HS-5 (cell line): Measurements from ENCODE around the gene SGMS1.
A peak's percentile ranks its signal among the peaks of the same experiment; 100 is the strongest.

Experiments
- DNase-seq: peaks from one replicate; pipeline ENCODE4 v3.0.0-alpha.2; 2012; ENCODE audit warnings: low read depth

The SGMS1 gene

DNA sequence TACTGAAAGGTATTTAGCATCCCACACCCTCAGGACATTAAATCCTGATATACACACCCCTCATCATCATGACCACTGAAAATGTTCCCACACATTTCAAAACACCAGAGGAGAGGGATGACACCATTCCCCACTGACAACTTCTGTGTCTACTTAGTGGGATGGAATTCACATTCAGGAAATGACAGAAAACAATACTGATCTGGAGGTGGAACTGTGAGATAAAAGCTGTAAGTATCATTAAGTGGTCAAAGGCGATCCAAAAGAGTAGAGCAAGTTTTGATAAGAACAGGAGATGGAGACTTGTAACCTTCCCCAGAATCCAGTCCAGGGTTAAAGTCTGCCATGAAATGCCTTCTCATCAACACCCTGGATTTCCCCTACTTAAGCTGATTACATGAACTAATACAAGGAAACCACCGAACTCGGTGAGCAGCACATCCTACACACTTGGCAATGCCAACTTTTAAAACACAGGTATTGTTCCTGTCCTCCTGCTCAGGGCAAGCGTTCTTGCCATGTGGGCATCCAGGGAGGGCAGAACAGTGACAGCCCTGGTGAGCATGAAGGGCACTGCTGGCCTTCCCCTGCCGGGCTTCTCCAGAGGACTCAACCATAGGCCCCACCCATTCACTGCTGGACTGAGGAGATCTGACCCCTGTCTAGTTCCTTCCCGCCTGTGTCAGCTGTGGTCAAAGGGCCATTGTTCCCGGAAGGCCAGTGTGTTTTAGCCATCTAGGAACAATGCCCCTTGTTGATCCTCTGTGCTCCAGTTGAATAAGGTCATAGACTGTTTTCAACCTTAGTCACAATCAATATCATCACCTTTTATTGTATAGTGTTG, 85.0 kb downstream of the SGMS1 start:
- no peak for DNase-seq

DNA sequence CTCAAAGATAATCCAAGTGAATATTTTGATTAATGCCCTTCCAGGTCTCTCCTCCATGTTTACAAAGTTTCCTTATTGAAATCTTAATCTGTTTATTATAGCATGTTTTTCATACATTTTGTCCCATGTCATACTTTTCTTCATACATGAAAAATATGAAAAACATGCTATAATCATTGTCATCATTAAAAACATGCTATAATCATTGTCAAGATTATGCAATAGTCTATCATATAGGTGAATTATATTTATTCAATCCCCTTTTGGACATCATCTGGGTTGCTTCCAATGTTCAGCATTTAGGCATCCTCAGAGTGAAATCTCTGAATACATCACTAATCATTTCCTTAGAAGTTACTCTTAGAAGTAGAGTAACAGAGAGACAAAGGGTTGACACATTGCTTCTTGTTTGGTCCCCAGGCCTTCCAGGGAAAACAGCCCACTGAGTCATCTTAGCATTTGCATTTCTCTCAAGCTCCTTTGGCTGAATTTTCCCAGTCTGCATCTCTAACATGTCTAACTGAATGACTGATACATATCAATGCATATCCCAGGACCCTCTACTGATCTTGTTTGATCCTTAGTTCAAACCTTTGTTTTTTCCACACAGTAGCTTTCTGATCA, 87.0 kb downstream of the SGMS1 start:
- no peak for DNase-seq

DNA sequence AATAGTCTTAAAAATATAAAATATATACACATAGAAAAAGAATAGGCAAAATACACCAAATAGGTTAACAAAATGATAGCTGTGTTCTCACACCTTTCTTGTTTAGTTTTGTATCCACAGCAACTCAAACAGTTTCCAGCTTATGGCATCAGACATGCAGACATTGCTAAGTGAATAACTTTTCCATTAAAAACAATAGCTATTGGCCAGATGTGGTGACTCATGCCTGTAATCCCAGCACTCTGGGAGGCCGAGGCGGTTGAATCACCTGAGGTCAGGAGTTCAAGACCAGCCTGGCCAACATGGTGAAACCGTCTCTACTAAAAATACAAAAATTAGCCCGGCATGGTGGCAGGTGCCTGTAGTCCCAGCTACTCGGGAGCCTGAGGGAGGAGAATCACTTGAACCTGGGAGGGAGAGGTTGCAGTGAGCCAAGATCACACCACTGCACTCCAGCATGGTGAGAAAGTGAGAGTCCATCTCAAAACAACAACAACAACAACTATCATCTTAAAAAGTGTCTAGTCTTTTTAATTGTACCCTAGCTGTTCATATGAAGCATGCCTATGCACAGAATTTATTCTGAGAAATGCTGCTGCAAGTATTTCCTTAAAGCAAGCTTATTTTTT, 88.9 kb downstream of the SGMS1 start:
- peak; percentile 26 for DNase-seq

DNA sequence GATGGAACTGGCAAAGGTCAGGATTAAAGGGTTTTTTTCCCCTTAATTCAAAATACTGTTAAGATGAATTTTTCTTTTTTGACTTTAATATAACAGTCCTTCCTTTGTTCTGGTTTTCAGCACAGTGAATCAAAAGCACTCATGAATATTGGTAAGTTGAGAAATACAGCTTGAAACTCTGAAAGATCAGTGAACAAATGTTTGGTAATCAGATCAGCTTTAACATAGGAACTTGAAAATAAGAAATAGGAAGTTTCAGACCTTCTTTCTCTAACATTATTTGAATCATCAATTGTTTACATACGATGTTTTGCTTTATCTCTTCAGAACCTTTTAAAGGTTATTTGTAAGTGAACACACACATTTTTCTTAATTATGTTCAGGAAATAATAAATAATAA, 90.5 kb downstream of the SGMS1 start:
- DNase-seq, result no peak

DNA sequence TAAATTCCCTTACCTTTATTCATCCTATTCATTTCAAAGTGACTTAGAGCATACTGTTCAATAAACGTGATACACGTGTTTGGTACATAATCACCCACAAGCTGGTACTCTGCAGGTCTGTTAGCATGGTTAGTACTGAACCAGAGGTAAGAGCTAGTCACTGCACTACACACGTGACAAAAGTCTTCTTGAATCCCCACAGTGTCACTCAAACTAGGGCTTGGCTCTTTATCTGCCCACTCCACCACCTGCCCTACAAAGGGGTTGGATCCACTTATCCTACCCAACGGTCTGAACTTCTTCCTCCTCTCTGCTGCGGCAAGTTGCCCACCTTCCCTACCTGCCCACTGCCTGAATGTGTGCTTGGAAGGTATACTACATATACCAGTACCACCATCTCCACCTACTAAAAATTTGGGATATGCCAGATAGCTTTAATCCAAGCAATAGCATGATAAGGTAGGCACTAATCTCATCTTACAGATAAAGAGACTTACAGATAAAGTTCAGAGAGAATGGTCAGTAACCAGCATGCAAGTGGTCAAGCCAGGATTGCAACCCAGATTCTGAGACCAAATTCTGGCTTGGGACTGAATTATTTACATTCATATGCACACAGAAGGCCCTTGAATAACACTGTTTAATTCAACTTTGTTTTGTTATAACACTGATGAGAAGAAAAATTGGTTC, 92.2 kb downstream of the SGMS1 start:
- no peak for DNase-seq

DNA sequence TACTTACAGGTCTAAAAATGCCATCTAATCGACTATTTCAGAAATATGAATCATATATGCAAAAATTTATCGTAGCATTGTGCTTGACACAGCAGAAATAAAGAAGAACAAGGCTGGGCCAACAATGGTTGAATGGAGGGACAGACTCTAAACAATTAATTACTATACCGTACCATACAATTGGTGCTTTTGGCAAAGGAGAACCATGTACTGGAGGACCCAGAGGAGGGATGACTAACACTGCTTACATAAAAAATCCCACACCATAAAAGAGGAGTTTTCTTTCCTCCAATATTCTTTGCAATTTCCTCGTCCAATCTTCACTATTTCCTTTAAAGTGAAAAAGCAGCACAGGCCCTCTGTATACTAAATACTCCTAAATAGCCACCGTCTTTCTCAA, 94.1 kb downstream of the SGMS1 start:
- no peak for DNase-seq

DNA sequence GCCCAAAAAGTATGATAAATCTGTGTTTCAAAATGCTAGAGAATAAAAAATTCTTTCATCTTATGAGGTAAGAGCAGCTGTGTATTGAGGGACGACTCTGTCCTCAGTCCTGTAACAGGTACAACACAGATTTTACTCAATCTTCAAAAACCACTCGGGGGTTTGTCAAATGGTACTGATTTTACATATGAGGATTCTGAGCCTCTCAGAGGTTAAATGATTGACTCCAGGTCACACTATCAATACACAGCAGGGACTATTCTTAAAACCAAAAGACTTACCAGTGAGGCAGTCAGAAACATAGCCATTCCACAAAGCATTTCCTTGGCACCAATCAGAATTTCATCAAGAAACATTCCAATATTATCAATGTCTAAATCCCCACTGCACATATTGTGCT, 95.5 kb downstream of the SGMS1 start:
- DNase-seq, result no peak

DNA sequence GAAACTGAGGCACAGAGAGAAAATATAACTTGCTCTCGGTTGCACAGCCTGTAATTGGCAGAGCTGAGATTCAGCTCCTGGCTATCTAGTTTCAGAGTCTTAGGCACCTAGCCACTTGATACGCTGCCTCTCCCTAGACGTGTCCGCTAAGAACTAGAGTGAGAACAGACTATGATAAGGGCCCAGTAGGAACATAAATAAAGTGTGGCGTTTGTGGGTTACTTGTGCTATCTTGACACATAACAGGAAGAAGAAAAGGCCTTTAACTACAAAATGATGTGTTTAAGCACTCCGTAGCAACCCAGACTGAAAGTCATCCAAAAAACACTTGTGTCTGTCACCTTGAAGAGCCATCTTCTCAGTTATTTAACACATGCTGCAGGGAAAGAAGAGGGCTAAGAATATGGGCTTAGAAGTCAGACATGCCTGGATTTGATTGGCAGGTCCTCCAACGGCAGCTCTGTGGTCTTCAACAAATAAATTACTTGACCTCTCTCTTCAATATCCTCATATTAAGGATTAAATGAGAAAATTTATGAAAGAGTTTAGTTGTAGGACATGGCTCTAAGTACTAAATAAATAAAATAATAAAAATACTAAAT, 96.2 kb downstream of the SGMS1 start:
- no peak for DNase-seq

DNA sequence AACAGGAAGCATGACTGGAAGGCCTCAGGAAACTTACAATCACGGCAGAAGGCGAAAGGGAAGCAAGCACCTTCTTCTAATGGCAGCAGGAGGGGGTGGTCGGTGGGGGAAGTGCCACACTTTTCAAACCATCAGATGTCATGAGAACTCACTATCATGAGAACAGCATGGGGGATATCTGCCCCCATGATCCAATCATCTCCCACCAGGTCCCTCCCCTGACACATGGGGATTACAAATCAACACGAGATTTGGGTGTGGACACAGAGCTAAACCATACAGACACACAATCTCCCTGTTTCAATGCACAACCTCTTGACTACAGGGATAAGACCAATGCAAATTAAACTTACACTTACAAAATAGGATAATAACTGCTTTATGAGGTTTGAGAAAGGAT, 97.6 kb downstream of the SGMS1 start:
- DNase-seq, result no peak

DNA sequence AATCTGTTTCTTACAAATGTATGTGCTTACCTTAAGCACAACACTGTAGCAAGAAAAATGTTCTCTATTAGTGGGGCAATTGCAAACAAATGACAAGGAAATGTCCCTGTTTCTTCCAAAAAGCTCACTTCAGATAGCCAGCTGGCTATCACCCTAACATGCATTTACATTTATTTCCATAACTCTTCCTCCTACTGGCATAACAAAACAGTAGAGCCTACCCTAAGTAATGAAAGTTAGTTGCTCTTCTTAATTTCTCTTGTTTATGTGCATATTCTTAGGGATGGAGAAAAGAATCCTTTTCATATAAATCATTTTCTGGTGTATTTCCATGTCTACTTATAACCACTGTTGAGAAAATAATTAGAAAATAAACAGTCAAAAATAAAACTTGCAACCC, 100.4 kb downstream of the SGMS1 start:
- DNase-seq, result no peak

DNA sequence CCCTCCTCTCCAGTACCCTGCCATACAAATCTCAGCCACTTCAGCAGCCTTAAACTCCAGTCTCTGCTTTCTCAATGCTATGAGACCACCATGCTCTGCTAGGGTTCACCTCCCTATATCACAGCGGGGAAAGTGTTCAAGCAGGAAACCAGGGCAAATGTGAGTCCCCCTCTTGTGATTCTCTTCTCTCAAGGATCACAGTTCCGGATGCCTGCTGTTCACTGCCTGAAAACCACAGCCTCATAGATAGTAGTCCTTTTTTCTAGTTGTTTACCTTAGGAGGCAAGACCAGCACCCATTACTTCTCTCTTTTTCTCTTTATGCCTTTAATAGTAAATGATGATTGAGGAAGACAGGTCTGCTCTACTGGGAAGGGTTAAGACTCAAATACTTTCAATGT, 100.8 kb downstream of the SGMS1 start:
- no peak for DNase-seq

DNA sequence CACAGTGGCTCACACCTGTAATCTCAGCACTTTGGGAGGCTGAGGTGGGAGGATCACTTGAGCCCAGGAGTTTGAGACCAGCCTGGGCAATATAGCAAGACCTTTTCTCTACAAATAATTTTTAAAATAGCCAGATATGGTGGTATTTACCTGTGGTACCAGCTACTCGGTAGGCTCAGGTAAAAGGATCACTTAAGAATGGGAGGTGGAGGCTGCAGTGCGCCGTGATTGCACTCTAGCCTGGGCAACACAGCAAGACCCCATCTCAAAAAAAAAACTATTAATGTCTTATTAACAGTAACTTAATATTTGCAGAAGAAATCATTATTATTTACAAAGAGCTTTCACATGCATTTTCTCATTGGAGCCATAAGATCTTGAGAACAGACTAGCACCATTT, 103.6 kb downstream of the SGMS1 start:
- no peak for DNase-seq

DNA sequence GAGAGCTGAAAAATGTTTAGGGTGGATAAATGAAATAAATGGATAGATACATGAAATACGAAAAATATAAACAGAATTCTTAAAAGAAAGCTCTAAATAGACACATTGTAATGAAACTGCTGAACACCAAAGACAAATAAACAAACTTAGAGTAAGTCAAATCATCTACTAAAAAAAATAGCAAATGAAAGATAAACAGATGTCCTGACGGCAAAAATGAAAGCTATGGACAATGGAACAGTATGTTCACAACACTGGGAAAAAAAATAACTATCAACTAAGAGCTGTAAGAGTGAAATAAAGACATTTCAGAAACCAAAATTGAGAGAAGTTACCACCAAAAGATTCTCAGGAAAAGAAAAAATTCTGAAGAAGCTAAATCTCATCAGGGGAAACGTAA, 106.1 kb downstream of the SGMS1 start:
- no peak for DNase-seq

DNA sequence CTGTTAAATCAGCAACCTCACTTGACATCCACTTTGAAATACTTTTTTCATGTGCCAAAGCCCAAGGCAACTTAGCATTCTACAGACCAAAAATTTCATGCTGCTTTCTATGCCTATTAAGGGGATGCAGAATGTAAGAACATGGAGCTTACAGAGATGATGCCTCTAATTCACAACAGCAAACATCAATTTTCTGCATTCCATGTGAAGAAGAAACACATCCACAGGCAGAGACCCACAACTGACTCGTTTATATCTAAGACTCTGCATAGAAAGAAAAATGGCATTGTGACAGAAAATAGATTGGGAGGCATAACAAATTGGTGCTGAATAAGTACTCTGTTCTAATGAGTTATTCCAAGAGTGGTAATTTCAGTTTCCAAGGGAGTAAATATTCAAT, 107.6 kb downstream of the SGMS1 start:
- no peak for DNase-seq

DNA sequence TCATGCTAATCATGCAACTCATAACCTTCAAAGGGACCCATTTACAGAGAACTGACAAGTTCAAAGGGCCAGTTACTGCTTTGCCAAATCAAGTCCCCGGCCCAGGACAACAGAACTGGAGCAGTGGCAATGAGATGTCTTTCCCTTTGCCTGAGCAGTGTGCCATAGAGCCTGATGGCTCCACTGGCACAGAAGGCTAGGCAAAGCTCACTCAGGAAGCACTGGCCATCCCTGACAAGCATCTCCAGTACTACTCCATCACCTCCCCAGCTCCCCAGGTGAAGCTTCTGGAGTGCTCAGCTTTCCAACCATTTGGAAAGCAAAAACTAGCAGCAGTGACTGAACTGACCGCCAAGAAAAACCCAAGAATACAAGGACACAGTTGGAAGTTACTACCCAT, 108.3 kb downstream of the SGMS1 start:
- DNase-seq, result no peak

DNA sequence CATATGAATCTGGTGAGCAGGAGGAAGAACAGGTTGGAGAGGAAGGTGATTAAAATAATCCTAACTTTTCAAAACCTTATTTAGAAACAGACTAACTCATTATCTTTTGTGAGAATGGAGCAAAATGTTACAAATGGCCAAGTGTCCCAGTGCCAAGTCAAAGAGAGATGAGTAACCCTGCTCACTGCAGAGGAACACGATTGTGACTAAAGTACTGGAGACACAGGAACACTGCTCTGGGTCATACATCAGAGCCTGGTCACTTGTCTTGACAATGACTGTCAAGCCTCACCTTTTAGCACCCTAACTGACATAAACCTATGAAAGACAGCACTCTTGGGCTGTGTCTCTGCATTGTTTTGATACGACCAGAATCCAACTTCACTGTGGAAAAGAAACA, 108.8 kb downstream of the SGMS1 start:
- no peak for DNase-seq

DNA sequence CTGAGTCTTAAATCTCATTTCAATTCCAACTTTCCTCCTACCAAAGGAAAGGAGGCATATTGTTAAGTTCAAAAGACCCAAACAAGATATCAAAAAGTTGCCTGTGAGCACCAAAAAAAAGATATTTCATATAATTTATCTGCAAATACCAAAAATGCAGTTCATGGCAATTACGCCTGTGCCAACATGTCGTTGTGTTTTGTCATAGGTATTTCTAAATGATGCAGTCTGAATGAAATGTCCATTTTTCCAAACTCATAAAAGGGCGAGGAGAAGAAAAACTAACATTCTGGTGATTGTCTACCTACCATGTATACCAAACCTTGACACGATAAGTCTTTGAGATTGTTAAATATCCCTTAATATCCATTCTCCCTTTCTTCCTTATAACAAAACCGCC, 109.8 kb downstream of the SGMS1 start:
- DNase-seq, result no peak

DNA sequence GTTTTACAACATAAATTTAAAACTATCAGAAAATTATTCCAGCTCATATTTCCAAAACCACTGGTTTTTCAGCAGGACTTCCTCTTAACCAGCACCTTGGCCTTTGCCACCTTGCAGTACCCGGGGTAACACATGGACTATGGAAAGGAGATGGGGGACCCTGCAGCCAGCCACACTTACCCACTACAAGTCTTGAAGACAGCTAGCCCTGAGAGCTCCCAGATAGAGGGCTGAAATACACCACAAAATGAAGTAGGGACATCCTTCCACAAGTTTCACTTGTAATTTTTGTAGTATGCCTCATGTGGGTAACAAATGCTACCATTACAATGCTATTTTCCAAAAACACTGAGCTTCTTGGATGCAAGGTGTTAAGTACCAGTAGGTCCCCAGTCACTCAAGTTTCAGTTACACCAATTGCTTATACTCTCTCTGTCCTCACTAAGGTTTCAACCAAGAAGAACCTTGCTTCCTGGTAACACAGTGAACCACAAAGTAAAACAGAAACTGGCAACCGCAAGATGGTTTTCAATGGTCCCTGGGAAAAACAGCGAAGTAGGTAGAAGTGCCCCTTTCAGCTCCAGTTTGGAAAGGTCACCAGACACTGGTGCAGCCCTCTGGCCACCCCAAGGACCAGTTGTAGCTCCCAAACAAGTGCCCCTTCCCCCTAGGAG, 110.9 kb downstream of the SGMS1 start:
- DNase-seq, result no peak

DNA sequence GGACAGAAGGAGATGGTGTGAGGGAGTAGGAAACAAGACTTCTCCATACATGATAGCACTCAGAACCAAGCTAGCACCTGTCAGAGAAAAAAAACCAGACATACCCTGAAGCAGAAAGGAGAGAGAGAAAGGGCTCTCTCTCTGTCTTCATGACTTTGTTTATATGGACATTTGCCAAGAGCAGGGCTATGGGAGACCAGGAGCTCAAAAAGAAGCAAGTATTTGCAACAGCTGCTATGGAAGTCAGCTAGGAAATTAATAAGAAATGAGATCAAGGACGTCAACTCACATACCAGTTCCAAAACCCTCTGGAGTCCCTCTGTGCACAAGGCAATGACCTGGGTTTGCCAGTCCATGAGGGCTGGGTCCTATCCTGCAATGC, 111.6 kb downstream of the SGMS1 start:
- DNase-seq, result no peak

DNA sequence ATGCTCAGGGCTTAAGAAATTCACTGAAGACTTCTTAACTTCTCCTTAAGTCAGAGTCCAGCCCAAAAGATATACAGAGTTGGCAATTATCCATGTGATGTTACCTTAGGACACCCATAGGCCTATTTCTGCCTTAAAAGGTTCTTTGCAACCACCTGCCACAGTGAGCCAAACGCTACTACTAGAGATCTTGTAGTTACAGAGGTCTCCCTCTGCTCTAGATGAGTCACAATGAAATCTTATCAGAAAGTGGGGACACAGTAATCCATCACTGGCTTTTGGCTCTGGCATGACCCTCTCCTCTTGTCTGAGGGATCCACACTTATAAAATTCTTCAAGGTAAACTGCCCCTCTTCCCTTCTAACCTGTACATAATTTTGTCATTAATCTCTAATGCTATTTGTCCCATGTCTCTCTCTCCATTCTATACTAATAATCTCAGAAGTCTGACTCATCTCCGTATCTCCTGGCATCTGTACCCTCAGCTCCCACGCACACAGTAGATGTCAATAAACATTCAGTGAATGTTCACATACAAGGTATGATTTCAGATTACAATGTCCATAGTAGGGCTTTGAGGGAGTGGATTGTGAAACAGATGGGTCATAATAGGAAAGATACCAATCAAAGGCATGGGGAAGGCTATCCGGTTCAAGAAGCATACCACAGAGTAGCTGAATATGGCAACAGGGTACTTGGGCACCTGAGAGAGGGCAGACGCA, 112.1 kb downstream of the SGMS1 start:
- no peak for DNase-seq
